GM18951 (cell line): ENCODE results near the gene USB1.

Source experiments
- POLR2A ChIP-seq: IDR thresholded peaks from 4 replicates; pipeline ENCODE4 v1.6.1; 2011; ENCODE audit warnings: mild to moderate bottlenecking; ENCODE audit not compliant: insufficient read length, insufficient read depth; ENCODE audit errors: extremely low read depth
- in situ Hi-C: fragments of 300-500 bp; cut with MboI; formaldehyde crosslinking; loops from one replicate; pipeline ENCODE4 v1.12.0; 2022; ENCODE audit warnings: low sequenced_read_pairs, mixed read lengths, inconsistent platforms; ENCODE audit not compliant: unreplicated experiment

Gene USB1

GRCh38 chr16:58022601-58023371 lies 21.6 kb downstream of the USB1 start:
- in situ Hi-C loops: loop anchor here (25.0 kb wide), 2 partner anchors 265 to 465 kb away; partner anchors contain the start of gene PRSS54
- TF ChIP-seq POLR2A: no peak

- no peak for TF ChIP-seq POLR2A
- in situ Hi-C loops: loop anchor here (25.0 kb wide), 2 partner anchors 263 to 463 kb away; partner anchors contain the start of gene PRSS54
Observed at GRCh38 chr16:58024486-58025350, 23.5 kb downstream of the USB1 start.

DNA sequence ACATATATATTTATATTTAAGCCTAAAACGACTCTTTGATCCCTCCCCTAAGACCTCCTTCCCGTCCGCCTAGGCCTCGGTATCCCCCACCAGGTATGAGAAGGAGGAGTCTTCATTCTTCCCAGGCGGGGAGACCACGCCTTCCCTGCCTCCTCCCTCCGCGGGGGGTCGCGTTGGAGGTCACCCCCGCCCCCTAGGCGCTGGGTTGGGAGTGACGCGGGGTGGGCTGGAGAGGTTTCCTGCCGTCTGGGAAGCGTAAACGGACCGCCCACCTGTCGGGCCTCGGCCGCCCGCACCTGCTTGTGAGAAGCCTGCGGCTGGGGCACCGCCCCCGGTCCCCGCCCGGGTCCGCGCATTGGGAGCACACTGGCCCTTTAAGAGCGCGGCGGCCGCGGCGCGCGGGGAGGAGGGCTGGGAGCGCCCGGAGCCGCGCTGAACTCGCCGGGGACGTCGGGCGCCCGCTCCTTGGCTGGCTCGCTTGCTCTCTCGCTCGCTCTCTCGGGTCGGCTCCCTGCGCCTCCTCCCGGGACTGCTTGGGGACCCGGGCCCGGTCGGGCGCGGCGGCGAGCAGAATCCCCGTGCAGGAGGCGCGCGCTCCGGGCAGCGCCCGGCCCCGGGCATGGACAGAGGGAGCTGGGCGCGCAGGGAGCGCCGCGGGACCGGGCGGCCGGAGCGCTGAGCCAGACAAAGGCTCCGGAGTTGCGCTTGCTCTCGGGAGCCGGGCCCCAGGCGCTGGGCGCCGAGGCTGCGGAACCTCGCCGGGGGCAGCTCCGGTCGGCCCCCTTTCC lies 24.3 kb downstream of the USB1 start, which contains the start of gene MMP15:
MMP15 (plus strand) TSS at position 404 of the 788 bp plus-strand sequence. CDS start 597 bp downstream, outside the sequence.
- no peak for TF ChIP-seq POLR2A
- in situ Hi-C loops: no loop called here

DNA sequence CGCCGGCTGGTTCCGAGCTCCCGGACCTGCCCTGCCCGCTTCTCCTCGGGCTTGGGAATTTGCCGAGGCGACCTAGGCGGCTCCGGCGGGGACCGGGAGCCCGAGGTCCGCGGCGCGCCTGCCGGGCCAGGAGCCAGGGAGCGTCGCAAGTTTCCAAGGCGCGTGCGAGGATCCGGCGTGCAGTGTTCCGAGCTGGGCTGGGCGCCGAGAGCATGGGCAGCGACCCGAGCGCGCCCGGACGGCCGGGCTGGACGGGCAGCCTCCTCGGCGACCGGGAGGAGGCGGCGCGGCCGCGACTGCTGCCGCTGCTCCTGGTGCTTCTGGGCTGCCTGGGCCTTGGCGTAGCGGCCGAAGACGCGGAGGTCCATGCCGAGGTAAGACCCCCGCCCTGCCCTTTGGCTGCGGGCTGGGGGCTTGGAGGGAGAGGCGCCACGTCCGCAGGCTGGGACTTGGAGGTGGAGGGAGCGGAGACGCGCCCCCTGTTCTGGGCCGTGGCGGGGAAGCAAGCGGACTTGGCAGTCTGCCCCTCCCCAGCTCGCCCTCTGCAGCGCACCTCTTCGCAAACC lies 25.0 kb downstream of the USB1 start:
- in situ Hi-C loops: no loop called here
- TF ChIP-seq POLR2A: no peak

GRCh38 chr16:58026705-58027160 lies 25.5 kb downstream of the USB1 start:
- no peak for TF ChIP-seq POLR2A
- in situ Hi-C loops: no loop called here

DNA sequence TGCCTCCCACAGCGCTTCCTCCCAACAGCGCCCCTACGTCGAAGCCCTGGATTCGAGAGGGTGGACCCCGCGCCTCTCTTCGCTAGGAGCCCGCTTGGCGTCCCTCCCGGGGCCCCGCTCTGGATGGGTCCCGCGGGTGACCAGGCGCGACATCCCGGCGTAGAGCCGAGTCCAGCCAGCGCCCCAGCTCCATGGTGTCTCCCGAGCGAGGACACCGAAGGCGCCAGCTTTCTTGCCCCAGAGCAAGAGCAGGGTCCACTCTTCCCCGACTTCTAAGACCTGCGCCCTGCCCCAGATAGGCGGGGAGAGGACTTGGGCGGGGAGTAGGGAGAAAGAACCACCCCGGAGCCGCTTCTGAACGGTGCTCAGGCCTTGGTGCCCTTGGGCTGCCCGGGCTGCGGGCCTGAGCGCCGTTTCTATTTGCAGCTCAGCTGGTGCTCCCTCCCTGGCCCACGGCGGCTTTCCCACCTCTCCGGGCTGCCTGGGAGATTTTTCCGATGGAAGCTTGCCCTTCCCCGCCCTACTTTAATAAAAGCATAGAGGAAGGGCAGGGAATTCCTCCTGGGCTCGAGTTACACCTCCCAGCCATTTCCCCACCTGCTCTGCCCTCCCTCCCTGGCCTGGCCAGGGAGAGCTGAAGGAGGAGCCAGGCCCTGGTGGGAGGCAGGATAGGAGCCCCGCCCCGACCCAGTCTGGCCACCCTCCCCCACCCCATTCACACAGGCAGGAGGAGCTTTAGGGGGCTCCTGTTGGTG lies 26.1 kb downstream of the USB1 start:
- in situ Hi-C loops: no loop called here
- no peak for TF ChIP-seq POLR2A

DNA sequence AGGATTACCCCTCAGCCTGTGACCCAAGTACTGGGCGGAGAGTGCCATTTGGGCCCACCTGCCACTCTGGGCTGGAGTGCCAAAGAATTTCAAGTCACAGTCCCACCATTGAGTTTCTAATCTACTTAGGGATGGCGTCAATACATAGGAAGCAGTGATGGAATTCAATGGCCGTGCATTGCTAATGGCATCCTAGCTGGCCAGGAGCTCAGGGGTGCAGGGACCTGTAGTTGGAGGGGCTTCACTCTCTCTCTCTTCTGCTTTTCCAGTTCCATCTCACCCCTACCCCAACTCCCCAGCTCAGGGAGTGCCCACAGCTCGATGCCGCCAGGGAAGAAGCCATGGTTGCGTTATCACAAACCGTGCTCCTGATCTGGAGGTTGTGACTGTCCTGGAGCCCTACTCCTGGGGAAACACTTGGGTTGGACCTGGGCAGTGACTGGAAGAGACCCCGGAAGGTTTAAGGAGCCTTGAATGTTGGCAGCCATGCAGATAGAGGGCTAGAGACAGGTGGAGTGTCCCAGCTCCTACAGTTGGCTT lies 26.8 kb downstream of the USB1 start:
- TF ChIP-seq POLR2A: no peak
- in situ Hi-C loops: no loop called here

DNA sequence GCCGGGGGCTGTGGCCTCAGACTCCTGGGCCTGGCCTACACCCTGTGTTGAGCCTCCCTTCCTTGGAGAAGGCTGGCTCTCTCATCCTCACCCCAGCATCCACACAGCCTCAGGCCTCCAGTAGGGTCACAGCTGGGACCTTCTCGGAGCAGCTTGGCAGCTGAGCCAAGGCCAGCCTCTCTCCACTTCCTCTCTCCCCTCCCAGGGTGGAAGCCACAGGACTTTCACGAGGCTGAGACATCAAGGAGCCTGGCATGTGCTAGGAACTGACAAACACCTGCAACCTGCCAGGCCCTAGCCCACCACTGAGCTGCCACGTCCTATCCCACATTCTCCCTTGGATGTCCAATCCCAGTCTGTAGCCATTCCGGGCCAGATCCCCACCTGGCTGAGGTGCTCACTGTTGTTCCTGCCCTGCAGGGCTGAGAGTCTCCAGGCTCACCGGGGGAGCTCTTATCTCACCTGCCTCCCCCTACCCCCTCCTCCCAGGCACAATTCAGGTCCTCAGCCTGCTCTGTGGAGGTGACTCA lies 27.4 kb downstream of the USB1 start:
- no peak for TF ChIP-seq POLR2A
- in situ Hi-C loops: no loop called here

GRCh38 chr16:58029410-58029809 lies 28.2 kb downstream of the USB1 start:
- in situ Hi-C loops: no loop called here
- no peak for TF ChIP-seq POLR2A

DNA sequence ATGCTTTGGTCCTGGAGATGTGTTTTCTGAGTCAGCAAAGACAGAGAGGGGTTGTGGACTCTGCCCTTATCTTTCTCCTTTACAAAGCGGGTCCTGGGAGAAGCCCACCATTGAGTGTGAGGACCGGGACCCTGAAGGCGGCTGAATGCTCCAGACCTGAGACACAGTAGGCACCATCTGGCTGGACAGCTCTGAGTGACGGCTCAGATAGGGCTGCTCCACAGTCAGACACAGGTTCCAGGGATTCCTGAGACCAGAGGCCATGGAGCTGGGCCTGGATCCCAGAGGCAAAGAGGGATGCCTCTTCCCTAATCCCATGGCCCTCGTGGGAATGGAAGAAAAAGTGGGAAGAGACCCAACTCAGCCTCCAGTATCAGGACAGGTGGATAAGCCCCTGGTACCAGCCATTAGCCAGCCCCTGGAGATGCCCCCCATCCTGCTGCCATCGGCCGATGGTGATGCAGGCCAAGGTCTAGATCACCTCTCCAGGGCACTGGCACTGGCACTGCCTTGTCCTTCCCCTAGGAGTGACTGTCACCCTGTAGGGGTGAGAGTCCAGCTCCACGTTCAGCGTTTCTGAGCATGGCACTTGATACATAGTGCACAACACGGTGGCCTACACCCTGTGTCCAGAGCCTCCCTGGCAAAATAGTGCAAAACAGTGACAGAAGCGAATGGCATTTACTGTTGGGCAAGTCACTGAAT lies 29.1 kb downstream of the USB1 start:
- no peak for TF ChIP-seq POLR2A
- in situ Hi-C loops: no loop called here
